ENCODE measurements around the gene ANKRD39.

Gene ANKRD39

DNA sequence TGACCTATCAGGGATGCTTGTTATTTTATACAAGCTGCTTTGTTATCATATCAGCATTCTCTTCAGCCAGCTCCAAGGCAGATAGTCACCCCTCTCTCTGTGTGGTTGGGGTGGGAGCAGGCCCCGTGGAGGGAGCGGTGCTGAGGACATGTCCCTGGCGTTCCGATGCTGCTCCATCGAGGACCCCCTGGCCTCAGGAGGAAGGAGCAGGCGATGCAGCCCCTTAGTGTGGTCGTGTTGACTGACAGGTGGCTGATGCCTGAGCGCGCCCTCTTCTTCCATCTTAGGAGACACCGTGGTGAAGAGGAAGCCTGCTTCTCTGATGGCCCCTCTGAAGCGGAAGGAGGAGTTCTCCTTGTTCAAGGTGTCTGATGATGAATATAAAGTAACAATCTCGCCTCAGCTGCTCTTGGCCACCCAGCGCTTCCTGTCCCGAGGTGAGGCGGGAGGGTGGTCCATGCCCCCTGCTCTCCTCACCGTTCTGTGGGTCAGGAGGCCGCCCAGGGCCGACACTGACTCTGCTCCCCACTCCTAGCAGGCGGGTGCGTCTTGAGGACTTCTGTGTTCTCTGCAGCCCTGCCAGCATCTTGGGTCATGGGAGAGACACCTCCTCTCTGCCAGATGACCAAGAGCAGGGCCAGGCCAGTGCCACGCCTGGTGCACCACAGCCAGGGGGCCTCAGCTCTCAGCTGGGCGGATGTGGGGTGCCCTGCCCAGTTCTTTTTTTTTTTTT is 31.1 kb downstream of the ANKRD39 start:
- no peak for DNase-seq

- no peak for DNase-seq
Measured at GRCh38 chr2:96825057-96825456, 32.8 kb downstream of the ANKRD39 start.

DNA sequence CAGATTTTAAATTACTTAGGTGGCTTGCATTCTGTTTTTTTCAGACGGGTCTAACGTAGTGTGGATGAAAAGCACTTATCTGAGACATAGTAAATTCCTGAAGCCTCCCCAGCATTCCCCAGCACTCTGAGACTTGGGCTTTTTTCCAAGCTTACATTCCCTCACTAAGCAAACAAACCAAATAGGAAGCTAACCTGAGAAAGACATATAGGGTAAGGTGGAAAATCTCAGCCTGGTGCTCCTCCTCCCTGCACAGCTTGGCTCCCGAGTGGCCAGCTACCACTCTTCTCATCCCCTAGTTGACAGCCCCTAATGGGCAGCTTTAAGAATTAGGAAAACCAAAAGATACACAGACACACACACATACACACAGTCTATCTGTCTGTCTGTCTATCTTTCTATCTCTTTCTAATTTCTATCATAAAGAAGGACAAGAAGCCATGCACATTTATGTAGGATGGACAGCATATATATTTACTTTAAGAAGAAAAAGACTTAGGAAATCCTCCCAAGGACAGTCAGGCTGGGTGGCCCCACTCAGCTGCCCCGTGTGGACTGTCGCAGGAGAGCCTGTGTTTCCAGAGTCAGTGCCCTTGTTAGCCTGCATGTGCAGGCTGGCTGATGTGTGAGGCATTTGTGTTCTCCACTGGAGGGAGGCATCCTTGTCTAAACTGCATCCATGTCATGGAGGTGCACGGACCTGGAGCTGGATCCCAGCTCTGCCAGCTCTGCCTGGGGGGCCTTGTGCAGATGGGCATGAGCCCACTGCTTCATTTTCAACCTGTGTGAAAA is 33.5 kb downstream of the ANKRD39 start:
- no peak for DNase-seq

DNA sequence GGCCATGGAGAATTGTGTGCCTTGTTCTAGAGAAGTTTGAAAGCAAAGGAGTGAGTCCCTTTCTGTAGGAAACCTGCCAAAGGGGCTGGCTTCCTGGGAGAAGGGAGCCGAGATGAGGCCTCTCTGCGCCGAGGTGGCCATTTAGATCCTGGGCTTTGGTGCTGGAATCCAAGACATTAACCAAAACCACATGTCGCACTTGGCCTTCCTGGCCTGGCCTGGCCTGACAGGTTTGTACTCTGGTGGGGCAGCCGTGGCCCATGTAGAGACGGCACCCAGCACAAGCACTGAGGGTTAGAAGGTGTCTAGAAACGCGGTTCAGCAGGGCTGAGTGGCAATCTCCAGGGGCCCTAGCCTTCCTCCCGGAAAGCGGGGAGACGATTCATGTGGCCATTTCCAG is 34.6 kb downstream of the ANKRD39 start:
- DNase-seq: no peak

- no peak for DNase-seq
Measured at GRCh38 chr2:96822786-96823185, 35.0 kb downstream of the ANKRD39 start.

DNA sequence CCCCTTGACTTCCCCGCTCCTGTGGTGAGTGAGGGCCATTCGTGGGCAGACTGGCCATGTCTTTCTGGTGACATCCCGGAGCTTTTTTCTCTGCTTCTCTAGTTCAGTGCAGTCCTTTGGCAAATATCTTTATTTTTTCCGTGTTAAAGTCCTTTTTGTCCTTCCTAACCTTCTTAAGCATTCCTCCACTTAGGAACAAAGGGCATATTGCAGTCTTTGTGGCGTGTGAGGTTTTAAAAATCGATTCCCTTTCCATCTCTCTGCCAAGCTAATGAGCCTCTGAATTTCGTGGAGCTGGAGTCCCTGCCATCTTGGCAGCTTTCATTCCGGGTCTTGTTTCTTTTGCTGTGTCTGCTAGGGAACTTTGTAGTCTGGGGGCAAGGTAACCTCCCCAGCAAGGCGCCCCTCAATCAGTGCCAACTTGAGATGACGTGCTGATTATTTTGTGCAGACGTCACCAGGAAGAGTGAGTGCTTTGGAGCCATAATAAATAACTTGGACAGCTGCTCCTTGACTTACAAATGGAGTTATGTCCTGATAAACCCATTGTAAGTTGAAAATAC is 36.6 kb downstream of the ANKRD39 start:
- no peak for DNase-seq

GRCh38 chr2:96819876-96820511 is 37.8 kb downstream of the ANKRD39 start:
- DNase-seq: no peak

- DNase-seq: no peak
Measured at GRCh38 chr2:96819128-96819875, 38.5 kb downstream of the ANKRD39 start.

DNA sequence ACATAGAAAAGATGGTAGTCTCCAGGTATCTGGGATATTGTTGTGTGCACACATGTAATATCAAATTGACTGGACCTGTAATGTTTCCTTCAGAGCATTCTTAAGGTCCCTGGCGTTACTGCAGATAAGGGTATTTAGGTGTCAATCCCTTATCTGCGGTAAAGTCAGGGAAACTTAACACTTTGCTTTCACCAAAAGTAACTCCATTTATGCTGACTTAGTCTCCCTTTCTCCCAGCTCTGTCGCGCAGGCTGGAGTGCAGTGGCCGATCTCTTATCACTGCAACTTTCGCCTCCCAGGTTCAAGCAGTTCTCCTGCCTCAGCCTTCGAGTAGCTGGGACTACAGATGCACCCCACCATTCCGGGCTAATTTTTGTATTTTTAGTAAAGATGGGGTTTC is 39.9 kb downstream of the ANKRD39 start:
- no peak for DNase-seq

- DNase-seq: no peak
Measured at GRCh38 chr2:96816836-96817702, 40.7 kb downstream of the ANKRD39 start.

DNA sequence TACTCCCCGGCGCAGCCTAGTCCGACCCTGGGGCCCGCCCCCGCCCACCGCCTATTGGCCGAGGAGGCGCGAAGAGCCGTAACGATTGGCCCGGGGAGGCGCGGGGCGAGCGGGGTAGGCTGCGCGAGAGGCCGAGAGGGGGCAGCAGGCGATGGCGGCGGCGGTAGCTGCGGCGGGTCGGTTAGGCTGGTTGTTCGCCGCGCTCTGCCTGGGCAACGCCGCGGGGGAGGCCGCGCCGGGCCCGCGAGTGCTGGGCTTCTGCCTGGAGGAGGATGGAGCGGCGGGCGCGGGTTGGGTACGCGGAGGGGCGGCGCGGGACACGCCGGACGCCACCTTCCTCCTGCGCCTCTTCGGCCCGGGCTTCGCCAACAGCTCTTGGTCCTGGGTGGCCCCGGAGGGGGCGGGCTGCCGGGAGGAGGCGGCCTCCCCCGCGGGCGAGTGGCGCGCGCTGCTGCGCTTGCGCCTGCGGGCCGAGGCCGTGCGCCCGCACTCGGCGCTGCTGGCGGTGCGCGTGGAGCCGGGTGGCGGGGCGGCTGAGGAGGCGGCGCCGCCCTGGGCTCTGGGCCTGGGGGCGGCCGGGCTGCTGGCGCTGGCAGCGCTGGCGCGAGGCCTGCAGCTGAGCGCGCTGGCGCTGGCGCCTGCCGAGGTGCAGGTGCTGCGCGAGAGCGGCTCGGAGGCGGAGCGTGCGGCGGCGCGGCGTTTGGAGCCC is 41.5 kb downstream of the ANKRD39 start, which contains the start of gene CNNM3:
Gene CNNM3, plus strand, starts transcription at position 142 of the 709 bp plus-strand sequence. Its CDS starts 10 bp downstream, at position 152.
- peak; percentile 97 for DNase-seq

- no peak for DNase-seq
Measured at GRCh38 chr2:96815326-96816126, 42.3 kb downstream of the ANKRD39 start.

- no peak for DNase-seq
Measured at GRCh38 chr2:96813656-96814055, 44.2 kb downstream of the ANKRD39 start.

GRCh38 chr2:96811917-96812316 is 45.9 kb downstream of the ANKRD39 start:
- DNase-seq: peak; percentile 75

- DNase-seq: no peak
Measured at GRCh38 chr2:96810783-96811192, 47.0 kb downstream of the ANKRD39 start.

DNA sequence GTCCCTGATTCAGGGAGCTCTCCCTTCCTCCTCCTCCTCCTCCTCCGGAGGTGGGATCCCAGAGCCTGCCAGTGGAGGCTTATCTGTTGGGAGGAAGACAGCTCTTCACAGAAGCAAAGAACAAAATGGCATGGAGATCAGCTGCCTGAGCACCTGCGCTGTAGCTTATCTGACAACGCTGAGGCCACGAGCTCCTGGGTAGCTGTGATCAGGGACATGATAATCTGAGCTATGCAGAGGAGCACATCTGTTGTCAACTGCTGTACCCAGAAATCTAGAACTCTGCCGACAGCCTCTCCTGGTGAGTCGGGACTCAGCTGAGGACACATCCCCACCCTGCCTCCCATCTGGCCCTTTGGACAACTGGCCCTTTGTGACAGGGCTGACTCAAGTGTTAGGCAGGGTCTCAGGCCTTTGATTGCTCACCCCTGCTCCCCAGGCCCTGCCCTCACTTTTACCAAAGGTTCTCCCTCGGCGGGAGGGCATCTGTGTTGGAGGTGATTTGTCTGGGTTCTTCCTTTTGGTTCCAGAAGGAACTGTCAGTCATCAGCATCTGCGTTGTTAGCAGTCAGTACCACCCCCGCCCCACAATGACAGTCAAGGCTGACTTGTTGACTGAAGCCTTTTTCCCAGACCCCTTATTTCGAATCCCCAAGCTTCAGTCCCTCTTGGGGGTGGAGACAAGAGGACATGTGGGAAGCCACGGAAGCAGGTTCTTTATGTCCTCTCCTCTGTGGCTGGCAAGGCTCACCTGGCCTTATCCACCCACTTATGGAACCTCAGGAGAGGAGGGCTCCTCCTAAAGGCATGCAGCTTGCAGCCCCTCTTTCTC is 47.6 kb downstream of the ANKRD39 start:
- no peak for DNase-seq

- DNase-seq: no peak
Measured at GRCh38 chr2:96809216-96809882, 48.5 kb downstream of the ANKRD39 start.

- peak; percentile 30 for DNase-seq
Measured at GRCh38 chr2:96808176-96808837, 49.5 kb downstream of the ANKRD39 start.

Data from right forelimb (tissue), 1 donor.